T-cell (primary cell): ENCODE measurements around the gene SNRNP35. TPM values are rescaled to one million over a fixed set of nuclear protein-coding genes. Genes with fewer than 3 reads are reported as not detected.
"Not testable (repeated sequence)": the region's sequence is repeated elsewhere in the genome, so short reads cannot be mapped to it uniquely, and the experiment has no call there.

Experiments
- ATAC-seq, 4 experiments: fragments of 200-7000 bp in 3 of 4; fragments of 150-1000 bp in 1 of 4; cut with Tn5 transposase; replicated peaks in 1 of 4; 1 replicate in 3 of 4; 2 replicates in 1 of 4; pipeline ENCODE4 v1.10.0; 2021; ENCODE audit warnings: moderate library complexity in 3 of 4, mild to moderate bottlenecking in 2 of 4, moderate number of reproducible peaks in 1 of 4
- CTCF ChIA-PET, 2 donors: fragments of 300-600 bp; sonication (Branson Sonifier 250); formaldehyde crosslinking; loops; one replicate each; lab custom pipeline; 2022; ENCODE audit warnings: antibody characterized with exemption in 2 of 2; lab: Charles Lee
- POLR2A ChIA-PET, 2 donors: fragments of 300-600 bp; sonication (Branson Sonifier 250); formaldehyde crosslinking; loops; one replicate each; lab custom pipeline; 2022; ENCODE audit warnings: antibody characterized with exemption in 2 of 2; lab: Charles Lee
- DNase-seq, 35 experiments: peaks; one replicate each; pipeline versions ENCODE4 v3.0.0 to v3.0.0-alpha.2; 2013 to 2023
- H3K27ac ChIP-seq: one replicate; pipeline ENCODE4 v1.5.1; 2013; ENCODE audit warnings: low read length
- H3K27me3 ChIP-seq, 2 experiments: replicated peaks in 1 of 2; 1 replicate in 1 of 2; 2 replicates in 1 of 2; pipeline versions ENCODE4 v1.6.1 to v1.7.0; 2013; ENCODE audit warnings: low read length in 1 of 2, mixed read lengths in 1 of 2; ENCODE audit not compliant: control insufficient read depth in 2 of 2, insufficient read depth in 2 of 2; ENCODE audit errors: extremely low read depth in 1 of 2
- H3K36me3 ChIP-seq, 2 donors: 1 replicate in 1 of 2; 2 replicates in 1 of 2; pipeline versions ENCODE4 v1.6.1 to v1.7.0; 2013; ENCODE audit warnings: low read length in 1 of 2; ENCODE audit not compliant: control insufficient read depth in 2 of 2, insufficient read depth in 1 of 2; ENCODE audit errors: extremely low read depth in 1 of 2
- H3K4me1 ChIP-seq, 2 experiments: 1 replicate in 1 of 2; 2 replicates in 1 of 2; pipeline versions ENCODE4 v1.6.1 to v1.7.0; 2013; ENCODE audit warnings: low read length in 2 of 2, mixed read lengths in 1 of 2; ENCODE audit not compliant: insufficient read depth in 2 of 2, control insufficient read depth in 1 of 2; ENCODE audit errors: extremely low read depth in 1 of 2
- H3K4me3 ChIP-seq, 2 donors: 1 replicate in 1 of 2; 2 replicates in 1 of 2; pipeline versions ENCODE4 v1.5.1 to v1.7.0; 2013; ENCODE audit warnings: mild to moderate bottlenecking in 2 of 2, low read length in 1 of 2, moderate library complexity in 1 of 2; ENCODE audit not compliant: control insufficient read depth in 1 of 2; ENCODE audit errors: extremely low read depth in 1 of 2
- H3K9me3 ChIP-seq: 2 replicates; pipeline ENCODE4 v1.7.0; 2013
- H3K27ac Mint-ChIP-seq, 2 donors: one replicate each; pipeline ENCODE4 v1.8.0; 2020 to 2021; ENCODE audit warnings: mild to moderate bottlenecking in 2 of 2, mixed read lengths in 2 of 2
- H3K27me3 Mint-ChIP-seq, 2 donors: one replicate each; pipeline ENCODE4 v1.8.0; 2021 to 2022; ENCODE audit warnings: mixed read lengths in 2 of 2
- H3K36me3 Mint-ChIP-seq: one replicate; pipeline ENCODE4 v1.8.0; 2021; ENCODE audit warnings: mixed read lengths
- H3K4me1 Mint-ChIP-seq, 3 donors: one replicate each; pipeline ENCODE4 v1.8.0; 2020 to 2022; ENCODE audit warnings: mixed read lengths in 3 of 3, mild to moderate bottlenecking in 1 of 3
- H3K4me3 Mint-ChIP-seq, 3 donors: one replicate each; pipeline ENCODE4 v1.8.0; 2020 to 2022; ENCODE audit warnings: mild to moderate bottlenecking in 3 of 3, mixed read lengths in 3 of 3, moderate library complexity in 3 of 3
- H3K9me3 Mint-ChIP-seq, 3 donors: one replicate each; pipeline ENCODE4 v1.8.0; 2020 to 2022; ENCODE audit warnings: mixed read lengths in 3 of 3
- WGBS: methylation state at CpG from one replicate; pipeline ENCODE4 v1.1.5; 2013; ENCODE audit warnings: missing lambda C conversion rate; ENCODE audit not compliant: insufficient coverage; 5-methylcytosine and 5-hydroxymethylcytosine counted together
- total RNA-seq, 35 experiments: library from RNA in 6 of 35; stranded (reverse) in 6 of 35; fragments of 120-200 nt in 1 of 35; gene quantifications; one replicate each; pipeline versions ENCODE4 v1.2.1 to v1.2.4 and lab custom pipeline; 2013 to 2026

SNRNP35 gene
- total RNA-seq, 5 donors from 2014 or later (not counting 1 experiment from before 2014, with no cell fraction given), result 32.6 to 46.1 (median 43.2) TPM

DNA sequence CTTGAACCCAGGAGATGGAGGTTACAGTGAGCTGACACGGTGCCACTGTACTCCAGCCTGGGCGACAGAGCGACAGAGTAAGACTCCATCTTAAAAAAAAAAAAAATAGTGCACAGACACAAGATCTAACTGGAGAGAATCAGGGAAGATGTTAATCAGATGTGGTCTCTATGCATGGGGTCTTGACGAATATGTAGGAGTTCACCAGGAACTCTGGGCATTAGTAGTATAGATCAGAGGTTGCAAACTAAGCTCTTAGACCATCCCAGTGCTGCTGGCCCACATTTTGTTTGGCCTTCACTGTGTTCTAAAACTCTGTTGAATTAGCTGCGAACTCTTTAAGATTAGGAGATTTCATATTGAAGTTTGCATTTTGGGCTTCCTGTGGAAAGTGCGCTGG, 31.6 kb downstream of the SNRNP35 start:
- Mint-ChIP-seq H3K27me3 (no peaks in the 10 kb centered on the region), H3K27ac (no peak overlapping the region), H3K36me3 (no peaks in the 10 kb centered on the region), H3K4me3 (no peak overlapping the region), H3K4me1 (peaks cover 6 to 9% (median 9%) of the 10 kb centered on the region in 3 donors), H3K9me3 (no peaks in the 10 kb centered on the region)
- H3K4me3 ChIP-seq, result no peak overlapping the region
- WGBS, result 100% methylated on average over 2 of the region's 6 CpGs
- no peaks in the 10 kb centered on the region for H3K36me3 ChIP-seq
- DNase-seq (no peak), ATAC-seq (no peak)
- H3K4me1 ChIP-seq, result peaks cover 0 to 5% of the 10 kb centered on the region in 2 experiments
- ChIA-PET CTCF (no interaction called here), POLR2A (no interaction called here)
- H3K27me3 ChIP-seq, result peaks cover 0 to 3% of the 10 kb centered on the region in 2 experiments
- H3K9me3 ChIP-seq, result no peaks in the 10 kb centered on the region
- H3K27ac ChIP-seq, result no peak overlapping the region

DNA sequence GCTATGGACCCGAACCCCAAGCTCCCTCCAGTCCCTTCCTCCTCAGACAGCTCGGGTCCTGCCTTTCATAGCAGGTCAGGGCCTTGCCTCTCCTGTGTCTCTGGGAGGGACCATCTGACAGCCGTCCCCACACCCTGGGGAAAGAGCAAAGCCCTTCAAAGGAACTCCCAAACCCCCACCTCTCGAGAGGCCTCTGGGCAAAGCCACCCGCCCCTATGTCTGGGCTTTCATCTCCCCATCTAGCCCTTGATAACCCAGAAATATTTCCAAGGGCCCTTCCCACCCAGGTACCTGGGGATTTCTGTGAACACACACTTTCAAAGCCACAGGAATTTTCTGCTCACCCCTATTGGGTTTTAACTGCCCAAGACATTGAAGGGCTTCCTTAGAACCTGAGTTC, 32.1 kb downstream of the SNRNP35 start:
- Histone ChIP-seq H3K9me3 (no peaks in the 10 kb centered on the region), H3K4me1 (no peaks in the 10 kb centered on the region), H3K4me3 (no peak overlapping the region), H3K27me3 (peaks cover 0 to 3% of the 10 kb centered on the region in 2 experiments), H3K27ac (no peak overlapping the region), H3K36me3 (no peaks in the 10 kb centered on the region)
- WGBS, result 73% methylated on average over 2 of the region's 5 CpGs
- H3K36me3 Mint-ChIP-seq, result no peaks in the 10 kb centered on the region
- no peaks in the 10 kb centered on the region for H3K9me3 Mint-ChIP-seq
- H3K4me3 Mint-ChIP-seq, result no peak overlapping the region
- no peak for ATAC-seq
- CTCF ChIA-PET, result no interaction called here
- H3K4me1 Mint-ChIP-seq, result peaks cover 1 to 4% (median 3%) of the 10 kb centered on the region in 3 donors
- no peak for DNase-seq
- no peaks in the 10 kb centered on the region for H3K27me3 Mint-ChIP-seq
- POLR2A ChIA-PET, result no interaction called here
- H3K27ac Mint-ChIP-seq, result no peak overlapping the region

DNA sequence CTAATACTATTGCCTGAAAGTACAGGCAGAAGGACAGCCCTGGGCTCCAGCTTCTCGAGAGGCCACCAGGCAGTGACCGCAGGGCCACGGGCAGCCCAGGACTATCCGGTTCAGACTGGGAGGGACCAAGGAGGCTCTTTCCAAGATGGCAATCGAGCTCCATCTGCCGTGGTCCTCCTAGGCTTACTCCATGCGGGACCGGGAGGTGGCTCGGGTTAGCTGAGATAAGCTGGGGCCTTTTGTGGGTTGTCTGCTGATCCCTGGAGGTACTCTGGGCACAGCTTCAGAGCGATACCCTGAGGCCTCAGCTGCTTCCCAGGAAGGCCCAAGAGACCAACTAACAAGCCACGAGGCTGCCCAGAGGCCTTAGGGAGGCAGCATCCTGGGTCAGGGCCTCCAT, 33.1 kb downstream of the SNRNP35 start:
- ChIA-PET POLR2A (no interaction called here), CTCF (interaction anchor here in 1 of 2 donors (0.7 kb wide), 1 partner anchor 158 kb away, joined by 4 read pairs; no protein-coding TSS in a partner anchor)
- Histone ChIP-seq H3K9me3 (no peaks in the 10 kb centered on the region), H3K4me3 (no peak overlapping the region), H3K27me3 (peaks cover 0 to 3% of the 10 kb centered on the region in 2 experiments), H3K27ac (no peak overlapping the region), H3K4me1 (no peaks in the 10 kb centered on the region), H3K36me3 (no peaks in the 10 kb centered on the region)
- Mint-ChIP-seq H3K4me3 (no peak overlapping the region), H3K4me1 (peaks cover 0 to 2% (median 0%) of the 10 kb centered on the region in 3 donors), H3K27ac (no peak overlapping the region), H3K27me3 (no peaks in the 10 kb centered on the region), H3K9me3 (no peaks in the 10 kb centered on the region), H3K36me3 (no peaks in the 10 kb centered on the region)
- ATAC-seq (no peak), DNase-seq (no peak)
- 96% methylated on average over 11 of the region's 11 CpGs for WGBS

DNA sequence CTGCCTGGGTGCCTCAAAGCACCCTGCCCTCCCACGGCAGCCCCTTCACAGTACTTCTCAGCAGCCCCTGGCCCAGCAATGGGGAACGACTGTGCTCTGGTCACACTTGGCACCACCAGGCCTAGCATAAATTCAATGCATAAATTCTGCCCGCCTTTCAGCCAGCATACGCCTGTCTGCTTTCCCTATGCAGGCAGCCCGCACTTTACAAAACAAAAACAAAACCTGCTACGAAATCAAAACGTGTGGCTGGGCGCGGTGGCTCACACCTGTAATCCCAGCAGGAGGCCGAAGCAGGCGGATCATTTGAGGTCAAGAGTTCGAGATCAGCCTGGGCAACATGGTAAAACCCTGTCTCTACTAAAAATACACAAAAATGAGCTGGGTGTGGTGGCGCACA, 33.5 kb downstream of the SNRNP35 start:
- DNase-seq (no peak), ATAC-seq (no peak)
- Mint-ChIP-seq H3K36me3 (no peaks in the 10 kb centered on the region), H3K4me1 (no peaks in the 10 kb centered on the region), H3K4me3 (no peak overlapping the region), H3K27ac (no peak overlapping the region), H3K27me3 (no peaks in the 10 kb centered on the region), H3K9me3 (no peaks in the 10 kb centered on the region)
- Histone ChIP-seq H3K27ac (no peak overlapping the region), H3K4me3 (no peak overlapping the region), H3K4me1 (no peaks in the 10 kb centered on the region), H3K36me3 (no peaks in the 10 kb centered on the region), H3K9me3 (no peaks in the 10 kb centered on the region), H3K27me3 (peaks cover 0 to 3% of the 10 kb centered on the region in 2 experiments)
- ChIA-PET POLR2A (no interaction called here), CTCF (no interaction called here)
- 98% methylated on average over 10 of the region's 13 CpGs for WGBS

DNA sequence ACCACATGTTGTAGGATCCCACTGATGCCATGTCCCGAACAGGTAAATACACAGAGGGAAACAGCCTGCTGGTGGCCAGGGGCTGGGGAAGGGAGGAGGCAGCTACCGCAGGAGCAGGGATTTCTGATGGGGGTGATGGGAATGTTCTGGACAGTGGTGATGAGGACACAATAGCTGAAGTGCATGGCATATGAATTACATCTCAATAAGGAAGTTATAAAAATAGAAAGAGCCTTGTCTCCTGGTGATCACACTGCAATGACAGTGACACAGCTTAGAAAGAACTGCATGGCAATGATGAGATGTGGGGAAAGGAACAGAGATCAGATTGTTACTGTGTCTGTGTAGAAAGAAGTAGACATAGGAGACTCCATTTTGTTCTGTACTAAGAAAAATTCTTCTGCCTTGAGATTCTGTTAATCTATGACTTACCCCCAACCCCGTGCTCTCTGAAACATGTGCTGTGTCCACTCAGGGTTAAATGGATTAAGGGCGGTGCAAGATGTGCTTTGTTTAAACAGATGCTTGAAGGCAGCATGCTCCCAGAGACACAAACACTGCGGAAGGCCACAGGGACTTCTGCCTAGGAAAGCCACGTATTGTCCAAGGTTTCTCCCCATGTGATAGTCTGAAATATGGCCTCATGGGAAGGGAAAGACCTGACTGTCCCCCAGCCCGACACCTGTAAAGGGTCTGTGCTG, 34.5 kb downstream of the SNRNP35 start:
- DNase-seq, H3K4me3 ChIP-seq, H3K9me3 Mint-ChIP-seq, H3K27ac Mint-ChIP-seq, H3K36me3 ChIP-seq, H3K4me1 Mint-ChIP-seq, H3K27me3 Mint-ChIP-seq, POLR2A ChIA-PET, CTCF ChIA-PET, H3K36me3 Mint-ChIP-seq, H3K27me3 ChIP-seq, ATAC-seq, H3K4me3 Mint-ChIP-seq, H3K9me3 ChIP-seq, H3K27ac ChIP-seq, H3K4me1 ChIP-seq: not testable (repeated sequence)
- 100% methylated on average over 2 of the region's 7 CpGs for WGBS

DNA sequence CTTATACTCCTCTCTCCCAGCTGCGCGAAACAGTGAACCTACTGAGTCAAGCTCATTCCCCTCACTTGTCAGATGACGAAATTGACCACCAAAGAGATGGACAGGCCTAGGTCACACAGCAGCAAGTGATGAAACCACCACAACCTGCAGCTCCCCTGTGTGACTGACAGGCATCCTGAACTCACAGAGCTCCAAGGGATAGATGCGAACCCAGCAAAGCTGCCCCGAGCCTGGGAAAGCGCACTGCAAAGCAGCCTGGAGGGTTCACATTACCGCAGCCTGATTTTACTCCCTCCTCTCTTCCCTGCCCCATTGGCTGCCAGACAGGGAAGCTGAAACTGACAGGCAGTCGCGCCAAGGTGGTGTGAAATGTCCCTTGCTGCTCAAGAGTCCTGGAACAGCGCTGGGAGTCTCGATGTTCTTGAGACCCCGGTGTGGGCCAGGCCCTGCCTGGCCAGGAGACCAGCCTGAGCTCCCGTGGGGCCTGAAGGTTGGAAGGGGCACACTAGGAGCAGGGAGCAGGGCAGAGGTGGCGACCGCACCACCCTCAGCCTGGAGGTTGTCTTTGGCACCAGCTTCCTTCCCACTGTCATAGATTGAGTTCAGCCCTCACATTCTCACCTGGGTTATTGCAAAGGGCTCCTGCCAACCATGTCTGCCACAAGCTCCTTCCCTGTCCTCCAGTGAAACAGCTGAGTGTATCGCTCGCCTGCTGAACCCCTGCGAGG, 36.3 kb downstream of the SNRNP35 start:
- no peak for ATAC-seq

More for the DNA sequence above, 36.3 kb downstream of the SNRNP35 start:
- Histone ChIP-seq H3K4me1 (no peaks in the 10 kb centered on the region), H3K4me3 (no peak overlapping the region), H3K36me3 (no peaks in the 10 kb centered on the region), H3K9me3 (no peaks in the 10 kb centered on the region), H3K27ac (no peak overlapping the region), H3K27me3 (no peaks in the 10 kb centered on the region)
- Mint-ChIP-seq H3K4me3 (no peak overlapping the region), H3K27ac (no peak overlapping the region), H3K9me3 (no peaks in the 10 kb centered on the region), H3K4me1 (peaks cover 0 to 2% (median 0%) of the 10 kb centered on the region in 3 donors), H3K36me3 (peaks cover 10% of the 10 kb centered on the region), H3K27me3 (no peaks in the 10 kb centered on the region)
- POLR2A ChIA-PET, result interaction anchor here in 1 of 2 donors (0.6 kb wide), 1 partner anchor 14 kb away, joined by 4 read pairs; no protein-coding TSS in a partner anchor
- DNase-seq, result no peak
- WGBS, result 94% methylated on average over 17 of the region's 18 CpGs
- CTCF ChIA-PET, result interaction anchor here in 1 of 2 donors (0.7 kb wide), 1 partner anchor 8 kb away, joined by 3 read pairs; no protein-coding TSS in a partner anchor
